ENCODE measurements around the gene AQP4. TPM values are rescaled to one million over a fixed set of nuclear protein-coding genes. Genes with fewer than 3 reads are reported as not detected.

AQP4 gene
- total RNA-seq, 1 experiment from 2014 or later: 2.5 TPM

DNA sequence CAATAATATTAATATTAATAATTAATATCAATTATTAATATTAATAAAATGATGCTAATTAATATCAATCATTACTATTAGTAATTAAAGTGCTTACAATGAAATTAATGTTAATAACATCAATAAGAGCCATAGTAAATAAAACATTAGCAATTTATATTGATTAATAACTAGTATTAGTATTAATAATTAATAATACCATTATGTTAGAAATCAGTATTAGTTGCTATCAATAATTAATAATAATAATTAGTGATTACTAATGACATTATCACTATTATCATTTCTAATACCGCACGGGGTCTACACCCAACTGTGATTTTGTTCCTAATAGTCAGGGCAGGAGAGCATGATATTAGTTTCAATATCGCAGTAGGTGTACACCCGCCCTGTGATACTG, 22.8 kb upstream of the AQP4 start:
- H3K4me1 Mint-ChIP-seq (ENCODE audit: low read depth, unreplicated experiment): no peaks in the 10 kb centered on the region
- no TSS peak for BruUV-seq (replicated peaks)
- no peak overlapping the region for H3K27ac Mint-ChIP-seq (ENCODE audit: unreplicated experiment)
- CTCF ChIA-PET: no interaction called here
- DNase-seq: no peak
- H3K9me3 Mint-ChIP-seq (ENCODE audit: low read depth, unreplicated experiment): no peaks in the 10 kb centered on the region
- intact Hi-C loops (cut with micrococcal nuclease; ENCODE audit: unreplicated experiment): no loop called here
- no peaks in the 10 kb centered on the region for H3K27me3 Mint-ChIP-seq (ENCODE audit: unreplicated experiment)
- H3K36me3 Mint-ChIP-seq (ENCODE audit: insufficient read depth, unreplicated experiment): no peaks in the 10 kb centered on the region
- H3K4me3 Mint-ChIP-seq (ENCODE audit: low read depth, unreplicated experiment): no peak overlapping the region
- TF ChIP-seq, protein P1, sequence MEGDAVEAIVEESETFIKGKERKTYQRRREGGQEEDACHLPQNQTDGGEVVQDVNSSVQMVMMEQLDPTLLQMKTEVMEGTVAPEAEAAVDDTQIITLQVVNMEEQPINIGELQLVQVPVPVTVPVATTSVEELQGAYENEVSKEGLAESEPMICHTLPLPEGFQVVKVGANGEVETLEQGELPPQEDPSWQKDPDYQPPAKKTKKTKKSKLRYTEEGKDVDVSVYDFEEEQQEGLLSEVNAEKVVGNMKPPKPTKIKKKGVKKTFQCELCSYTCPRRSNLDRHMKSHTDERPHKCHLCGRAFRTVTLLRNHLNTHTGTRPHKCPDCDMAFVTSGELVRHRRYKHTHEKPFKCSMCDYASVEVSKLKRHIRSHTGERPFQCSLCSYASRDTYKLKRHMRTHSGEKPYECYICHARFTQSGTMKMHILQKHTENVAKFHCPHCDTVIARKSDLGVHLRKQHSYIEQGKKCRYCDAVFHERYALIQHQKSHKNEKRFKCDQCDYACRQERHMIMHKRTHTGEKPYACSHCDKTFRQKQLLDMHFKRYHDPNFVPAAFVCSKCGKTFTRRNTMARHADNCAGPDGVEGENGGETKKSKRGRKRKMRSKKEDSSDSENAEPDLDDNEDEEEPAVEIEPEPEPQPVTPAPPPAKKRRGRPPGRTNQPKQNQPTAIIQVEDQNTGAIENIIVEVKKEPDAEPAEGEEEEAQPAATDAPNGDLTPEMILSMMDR (IDR thresholded peaks at IDR 0.05; ENCODE audit: unreplicated experiment): no peak

DNA sequence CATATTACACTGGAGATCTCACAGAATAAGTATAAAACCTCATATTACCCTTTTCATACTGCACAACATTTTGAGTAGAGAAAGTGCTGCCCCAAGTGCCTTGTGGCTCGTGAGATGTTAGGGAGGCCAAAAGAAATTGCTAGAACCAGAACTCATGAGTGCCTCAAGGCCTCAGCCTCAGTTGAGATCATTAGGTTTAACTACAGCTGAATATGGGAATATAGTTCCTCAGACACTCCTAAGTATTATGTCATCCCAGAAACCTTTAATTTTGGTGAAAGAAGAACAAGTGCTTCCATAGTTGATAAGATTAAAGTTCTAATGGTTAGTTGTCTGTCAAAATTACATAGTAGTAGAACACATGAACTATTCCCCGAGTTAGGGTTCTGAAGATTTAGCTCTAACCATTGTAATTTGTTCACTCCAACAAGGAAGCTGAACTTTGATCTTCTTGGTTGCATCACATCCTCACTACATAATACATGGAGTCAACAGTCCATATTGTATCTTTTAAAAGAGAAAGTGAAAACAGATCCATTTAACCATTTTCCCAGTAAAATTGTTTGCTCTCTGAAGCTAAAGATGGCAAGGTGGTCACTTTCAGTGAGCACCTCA, 9.6 kb upstream of the AQP4 start:
- Mint-ChIP-seq H3K4me1 (ENCODE audit: low read depth, unreplicated experiment) (peaks cover 22% of the 10 kb centered on the region), H3K9me3 (ENCODE audit: low read depth, unreplicated experiment) (peaks cover 2% of the 10 kb centered on the region), H3K27ac (ENCODE audit: unreplicated experiment) (no peak overlapping the region), H3K27me3 (ENCODE audit: unreplicated experiment) (no peaks in the 10 kb centered on the region), H3K36me3 (ENCODE audit: insufficient read depth, unreplicated experiment) (no peaks in the 10 kb centered on the region), H3K4me3 (ENCODE audit: low read depth, unreplicated experiment) (no peak overlapping the region)
- CTCF ChIA-PET: interaction anchor here (0.9 kb wide), 1 partner anchor 11 kb away, joined by 4 read pairs; no protein-coding TSS in a partner anchor
- BruUV-seq (replicated peaks): no TSS peak
- TF ChIP-seq, protein P1 (IDR thresholded peaks at IDR 0.05; ENCODE audit: unreplicated experiment): no peak
- intact Hi-C loops (cut with micrococcal nuclease; ENCODE audit: unreplicated experiment): loop anchor here (5.0 kb wide), 1 partner anchor 87 kb away; no protein-coding TSS in a partner anchor
- peak; percentile 6 for DNase-seq

DNA sequence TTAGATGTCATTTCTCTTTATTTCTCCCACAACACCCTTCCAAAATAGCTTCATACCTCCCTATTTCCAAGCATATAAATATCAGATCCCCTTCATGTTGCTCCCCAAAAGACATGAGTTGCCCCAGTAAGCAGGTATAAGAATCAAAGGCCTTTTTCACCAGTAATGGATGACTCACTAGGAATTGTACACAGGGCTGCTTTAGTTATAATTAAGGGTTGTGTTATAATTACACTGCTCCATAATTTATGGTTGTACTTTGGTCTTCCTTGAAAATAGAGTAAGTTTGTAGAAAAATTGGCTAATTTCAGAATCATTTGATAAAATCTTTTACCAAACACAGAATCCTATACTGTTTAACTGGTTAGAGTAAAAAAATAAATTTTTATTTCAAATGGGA, 8.8 kb upstream of the AQP4 start:
- no peak for DNase-seq
- TF ChIP-seq, protein P1 (IDR thresholded peaks at IDR 0.05; ENCODE audit: unreplicated experiment): no peak
- no TSS peak for BruUV-seq (replicated peaks)
- H3K36me3 Mint-ChIP-seq (ENCODE audit: insufficient read depth, unreplicated experiment): no peaks in the 10 kb centered on the region
- CTCF ChIA-PET: no interaction called here
- peaks cover 22% of the 10 kb centered on the region for H3K4me1 Mint-ChIP-seq (ENCODE audit: low read depth, unreplicated experiment)
- intact Hi-C loops (cut with micrococcal nuclease; ENCODE audit: unreplicated experiment): no loop called here
- H3K4me3 Mint-ChIP-seq (ENCODE audit: low read depth, unreplicated experiment): no peak overlapping the region
- H3K27me3 Mint-ChIP-seq (ENCODE audit: unreplicated experiment): no peaks in the 10 kb centered on the region
- H3K27ac Mint-ChIP-seq (ENCODE audit: unreplicated experiment): no peak overlapping the region
- H3K9me3 Mint-ChIP-seq (ENCODE audit: low read depth, unreplicated experiment): peaks cover 2% of the 10 kb centered on the region

DNA sequence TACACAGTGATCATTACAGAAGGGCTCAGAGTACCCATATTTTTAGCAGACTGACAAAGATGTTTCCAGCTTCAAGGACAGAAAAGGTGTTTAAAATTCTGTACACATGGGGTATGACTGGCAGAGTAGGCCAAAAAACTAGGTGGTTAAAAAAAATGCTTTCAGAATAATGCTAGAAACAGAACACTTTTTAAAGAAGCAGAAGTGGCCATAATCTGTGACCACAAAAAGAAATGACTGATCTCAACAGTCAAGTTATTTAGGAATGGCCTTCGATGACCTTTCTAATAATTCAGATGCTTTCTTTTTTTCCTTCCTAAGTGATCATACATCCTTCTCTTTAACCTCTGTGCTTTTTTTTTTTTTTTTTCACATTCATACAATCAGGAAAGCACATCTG, 4.1 kb upstream of the AQP4 start:
- intact Hi-C loops (cut with micrococcal nuclease; ENCODE audit: unreplicated experiment): no loop called here
- Mint-ChIP-seq H3K27ac (ENCODE audit: unreplicated experiment) (no peak overlapping the region), H3K9me3 (ENCODE audit: low read depth, unreplicated experiment) (no peaks in the 10 kb centered on the region), H3K36me3 (ENCODE audit: insufficient read depth, unreplicated experiment) (no peaks in the 10 kb centered on the region), H3K4me3 (ENCODE audit: low read depth, unreplicated experiment) (no peak overlapping the region), H3K4me1 (ENCODE audit: low read depth, unreplicated experiment) (peaks cover 8% of the 10 kb centered on the region), H3K27me3 (ENCODE audit: unreplicated experiment) (peaks cover 11% of the 10 kb centered on the region)
- CTCF ChIA-PET: no interaction called here
- BruUV-seq (replicated peaks): no TSS peak
- DNase-seq: no peak
- TF ChIP-seq, protein P1 (IDR thresholded peaks at IDR 0.05; ENCODE audit: unreplicated experiment): no peak

Data from Calu3 (cell line).